Measurements from ENCODE around the gene IDH3G.

The IDH3G gene

GRCh38 chrX:153782871-153783270 lies 11.3 kb downstream of the IDH3G start:
- Mint-ChIP-seq H3K27ac (no peak overlapping the region), H3K4me1 (peaks cover 5% of the 10 kb centered on the region), H3K4me3 (no peak overlapping the region), H3K9me3 (no peaks in the 10 kb centered on the region), H3K36me3 (no peaks in the 10 kb centered on the region), H3K27me3 (no peaks in the 10 kb centered on the region)

GRCh38 chrX:153782313-153782712 lies 11.9 kb downstream of the IDH3G start:
- Mint-ChIP-seq H3K9me3 (no peaks in the 10 kb centered on the region), H3K27me3 (no peaks in the 10 kb centered on the region), H3K36me3 (no peaks in the 10 kb centered on the region), H3K4me3 (no peak overlapping the region), H3K27ac (no peak overlapping the region), H3K4me1 (peaks cover 5% of the 10 kb centered on the region)

GRCh38 chrX:153781428-153782047 lies 12.6 kb downstream of the IDH3G start:
- H3K9me3 Mint-ChIP-seq, result no peaks in the 10 kb centered on the region
- peaks cover 5% of the 10 kb centered on the region for H3K4me1 Mint-ChIP-seq
- H3K4me3 Mint-ChIP-seq, result no peak overlapping the region
- no peaks in the 10 kb centered on the region for H3K36me3 Mint-ChIP-seq
- H3K27ac Mint-ChIP-seq, result no peak overlapping the region
- H3K27me3 Mint-ChIP-seq, result no peaks in the 10 kb centered on the region

- Mint-ChIP-seq H3K27me3 (no peaks in the 10 kb centered on the region), H3K27ac (no peak within 1 kb of the TSS), H3K4me3 (no peak within 1 kb of the TSS), H3K36me3 (no peaks in the 10 kb centered on the region), H3K9me3 (no peaks in the 10 kb centered on the region), H3K4me1 (peaks cover 5% of the 10 kb centered on the region)
Measured at GRCh38 chrX:153780678-153781427, 13.3 kb downstream of the IDH3G start, which contains the start of gene SRPK3. TSS of gene SRPK3 (plus strand) at chrX:153781041. CDS start at chrX:153781087, 46 bp downstream.

GRCh38 chrX:153779891-153780677 lies 14.1 kb downstream of the IDH3G start:
- Mint-ChIP-seq H3K36me3 (no peaks in the 10 kb centered on the region), H3K27me3 (no peaks in the 10 kb centered on the region), H3K9me3 (no peaks in the 10 kb centered on the region), H3K27ac (no peak overlapping the region), H3K4me1 (peaks cover 5% of the 10 kb centered on the region), H3K4me3 (no peak overlapping the region)

- no peaks in the 10 kb centered on the region for H3K27me3 Mint-ChIP-seq
- H3K4me1 Mint-ChIP-seq, result peaks cover 5% of the 10 kb centered on the region
- H3K9me3 Mint-ChIP-seq, result no peaks in the 10 kb centered on the region
- H3K36me3 Mint-ChIP-seq, result no peaks in the 10 kb centered on the region
- H3K4me3 Mint-ChIP-seq, result no peak overlapping the region
- no peak overlapping the region for H3K27ac Mint-ChIP-seq
Measured at GRCh38 chrX:153778684-153779101, 15.5 kb downstream of the IDH3G start.

- Mint-ChIP-seq H3K4me1 (peaks cover 5% of the 10 kb centered on the region), H3K36me3 (no peaks in the 10 kb centered on the region), H3K4me3 (no peak overlapping the region), H3K27me3 (no peaks in the 10 kb centered on the region), H3K9me3 (no peaks in the 10 kb centered on the region), H3K27ac (no peak overlapping the region)
Measured at GRCh38 chrX:153778181-153778580, 16.0 kb downstream of the IDH3G start.

GRCh38 chrX:153777261-153778090 lies 16.7 kb downstream of the IDH3G start:
- H3K36me3 Mint-ChIP-seq, result no peaks in the 10 kb centered on the region
- H3K9me3 Mint-ChIP-seq, result no peaks in the 10 kb centered on the region
- no peak overlapping the region for H3K27ac Mint-ChIP-seq
- no peak overlapping the region for H3K4me3 Mint-ChIP-seq
- H3K27me3 Mint-ChIP-seq, result no peaks in the 10 kb centered on the region
- H3K4me1 Mint-ChIP-seq, result peaks cover 5% of the 10 kb centered on the region

GRCh38 chrX:153776611-153777045 lies 17.5 kb downstream of the IDH3G start:
- Mint-ChIP-seq H3K4me3 (no peak overlapping the region), H3K27ac (no peak overlapping the region), H3K36me3 (no peaks in the 10 kb centered on the region), H3K4me1 (peaks cover 5% of the 10 kb centered on the region), H3K27me3 (no peaks in the 10 kb centered on the region), H3K9me3 (no peaks in the 10 kb centered on the region)

GRCh38 chrX:153776120-153776599 lies 18.0 kb downstream of the IDH3G start:
- H3K4me1 Mint-ChIP-seq, result peaks cover 5% of the 10 kb centered on the region
- H3K36me3 Mint-ChIP-seq, result no peaks in the 10 kb centered on the region
- H3K9me3 Mint-ChIP-seq, result no peaks in the 10 kb centered on the region
- no peak overlapping the region for H3K4me3 Mint-ChIP-seq
- H3K27me3 Mint-ChIP-seq, result no peaks in the 10 kb centered on the region
- no peak overlapping the region for H3K27ac Mint-ChIP-seq

- no peak overlapping the region for H3K27ac Mint-ChIP-seq
- H3K36me3 Mint-ChIP-seq, result no peaks in the 10 kb centered on the region
- H3K4me1 Mint-ChIP-seq, result peaks cover 5% of the 10 kb centered on the region
- no peak overlapping the region for H3K4me3 Mint-ChIP-seq
- H3K9me3 Mint-ChIP-seq, result no peaks in the 10 kb centered on the region
- no peaks in the 10 kb centered on the region for H3K27me3 Mint-ChIP-seq
Measured at GRCh38 chrX:153775293-153776119, 18.7 kb downstream of the IDH3G start.

GRCh38 chrX:153774576-153775292 lies 19.4 kb downstream of the IDH3G start:
- H3K9me3 Mint-ChIP-seq, result no peaks in the 10 kb centered on the region
- no peaks in the 10 kb centered on the region for H3K27me3 Mint-ChIP-seq
- no peak overlapping the region for H3K27ac Mint-ChIP-seq
- no peaks in the 10 kb centered on the region for H3K36me3 Mint-ChIP-seq
- no peaks in the 10 kb centered on the region for H3K4me1 Mint-ChIP-seq
- no peak overlapping the region for H3K4me3 Mint-ChIP-seq

GRCh38 chrX:153773741-153774575 lies 20.2 kb downstream of the IDH3G start:
- Mint-ChIP-seq H3K4me3 (no peak overlapping the region), H3K9me3 (no peaks in the 10 kb centered on the region), H3K27ac (no peak overlapping the region), H3K4me1 (no peaks in the 10 kb centered on the region), H3K27me3 (no peaks in the 10 kb centered on the region), H3K36me3 (no peaks in the 10 kb centered on the region)

Measured in activated naive CD4-positive, alpha-beta T cell treated with anti-CD3 and anti-CD28 coated beads, Interleukin-2, amount 50 U/mL, for 24 hours (primary cell).